Measurements from ENCODE around the gene TAF10.

TAF10 gene

GRCh38 chr11:6612213-6613041 is at the start of gene TAF10:
TSS of gene TAF10 (minus strand) at chr11:6612216. CDS start at chr11:6612189, 27 bp downstream.
- DNase-seq: peak; percentile 96

GRCh38 chr11:6660712-6661111 is 48.7 kb upstream of the TAF10 start:
- no peak for DNase-seq

- no peak for DNase-seq
Measured at GRCh38 chr11:6658647-6659046, 46.6 kb upstream of the TAF10 start.

GRCh38 chr11:6657346-6657745 is 45.3 kb upstream of the TAF10 start:
- no peak for DNase-seq

- no peak for DNase-seq
Measured at GRCh38 chr11:6656936-6657335, 44.9 kb upstream of the TAF10 start.

- no peak for DNase-seq
Measured at GRCh38 chr11:6656584-6656915, 44.5 kb upstream of the TAF10 start.

GRCh38 chr11:6655790-6656583 is 44.0 kb upstream of the TAF10 start, which contains the start of gene DCHS1:
TSS of gene DCHS1 (minus strand) at chr11:6655809. CDS start at chr11:6641613, 14,196 bp downstream.
- DNase-seq: no peak

GRCh38 chr11:6655020-6655789 is 43.2 kb upstream of the TAF10 start:
- DNase-seq: peak; percentile 33

GRCh38 chr11:6654281-6655019 is 42.4 kb upstream of the TAF10 start:
- peak; percentile 33 for DNase-seq

- DNase-seq: no peak
Measured at GRCh38 chr11:6653656-6654055, 41.6 kb upstream of the TAF10 start.

- DNase-seq: no peak
Measured at GRCh38 chr11:6653097-6653496, 41.1 kb upstream of the TAF10 start.

GRCh38 chr11:6652182-6652581 is 40.2 kb upstream of the TAF10 start:
- no peak for DNase-seq

GRCh38 chr11:6650980-6651379 is 39.0 kb upstream of the TAF10 start:
- DNase-seq: no peak

GRCh38 chr11:6650104-6650503 is 38.1 kb upstream of the TAF10 start:
- DNase-seq: no peak

GRCh38 chr11:6648501-6648900 is 36.5 kb upstream of the TAF10 start:
- DNase-seq: no peak

- DNase-seq: no peak
Measured at GRCh38 chr11:6647836-6648235, 35.8 kb upstream of the TAF10 start.

GRCh38 chr11:6646918-6647679 is 35.1 kb upstream of the TAF10 start:
- no peak for DNase-seq

GRCh38 chr11:6646576-6646917 is 34.5 kb upstream of the TAF10 start:
- no peak for DNase-seq

- no peak for DNase-seq
Measured at GRCh38 chr11:6646071-6646470, 34.1 kb upstream of the TAF10 start.

- no peak for DNase-seq
Measured at GRCh38 chr11:6642957-6643356, 30.9 kb upstream of the TAF10 start.

- DNase-seq: peak; percentile 53
Measured at GRCh38 chr11:6640985-6641701, 29.1 kb upstream of the TAF10 start.
